Stimulated activated CD8-positive, alpha-beta memory T cell treated with anti-CD3 and anti-CD28 coated beads, Interleukin-4, amount 100 ng/mL, for 24 hours (primary cell): ENCODE results near the gene RGS17.
"Not testable (repeated sequence)": the region's sequence is repeated elsewhere in the genome, so short reads cannot be mapped to it uniquely, and the experiment has no call there.

ENCODE experiments used
- DNase-seq: peaks from one replicate; pipeline ENCODE4 v3.0.0-alpha.2; 2020; ENCODE audit warnings: low read depth

The RGS17 gene, protein sequence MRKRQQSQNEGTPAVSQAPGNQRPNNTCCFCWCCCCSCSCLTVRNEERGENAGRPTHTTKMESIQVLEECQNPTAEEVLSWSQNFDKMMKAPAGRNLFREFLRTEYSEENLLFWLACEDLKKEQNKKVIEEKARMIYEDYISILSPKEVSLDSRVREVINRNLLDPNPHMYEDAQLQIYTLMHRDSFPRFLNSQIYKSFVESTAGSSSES

DNA sequence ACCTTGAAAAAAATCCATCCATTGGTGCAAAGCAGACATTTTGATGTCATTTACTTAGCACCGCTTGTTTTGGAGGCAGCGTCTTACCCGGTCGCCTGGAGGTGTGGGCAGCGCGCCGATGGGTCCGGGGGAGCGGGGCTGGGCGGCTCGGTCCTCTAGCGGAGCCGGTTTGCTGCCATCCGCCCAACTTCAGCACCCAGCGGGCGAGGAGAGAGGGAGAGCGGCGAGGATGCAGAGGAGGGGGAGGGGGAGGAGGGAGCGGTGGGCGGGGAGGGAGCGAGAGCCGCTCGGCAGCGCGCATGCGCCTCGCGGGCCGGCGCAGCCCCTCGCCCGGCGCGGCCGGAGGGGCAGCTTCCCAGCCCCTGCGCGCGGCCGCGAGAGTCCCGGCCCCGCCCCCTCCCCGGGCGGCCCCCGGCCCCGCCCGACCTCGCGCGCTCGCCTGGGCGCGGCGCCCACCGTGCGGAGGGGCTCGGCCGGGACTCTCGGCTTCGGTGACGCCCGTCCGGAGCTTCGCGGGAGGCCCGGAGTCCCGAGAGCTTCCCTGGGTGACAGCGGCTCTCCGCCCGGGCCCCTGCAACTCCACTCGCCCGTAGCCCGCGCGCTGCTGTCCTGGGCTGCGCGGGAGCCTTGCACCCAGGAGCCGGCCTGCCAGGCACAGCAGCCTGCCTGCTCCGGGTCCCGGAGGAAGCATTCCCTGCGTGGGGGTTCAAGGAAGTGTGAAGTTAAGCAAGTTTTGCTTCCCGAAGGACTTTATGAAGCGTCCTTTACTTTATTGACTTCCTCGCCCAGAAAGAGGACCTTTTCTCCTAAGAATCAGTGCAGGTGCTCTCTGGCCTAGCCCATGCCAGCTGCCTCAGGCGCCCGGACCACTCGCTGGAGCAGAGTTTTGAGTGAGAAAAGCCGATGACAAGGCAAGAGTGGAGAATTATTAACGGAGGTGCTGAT is at the start of gene RGS17:
RGS17 (minus strand) TSS at position 246 of the 945 bp plus-strand sequence. CDS start 87,264 bp downstream, outside the sequence.
- no peak for DNase-seq

DNA sequence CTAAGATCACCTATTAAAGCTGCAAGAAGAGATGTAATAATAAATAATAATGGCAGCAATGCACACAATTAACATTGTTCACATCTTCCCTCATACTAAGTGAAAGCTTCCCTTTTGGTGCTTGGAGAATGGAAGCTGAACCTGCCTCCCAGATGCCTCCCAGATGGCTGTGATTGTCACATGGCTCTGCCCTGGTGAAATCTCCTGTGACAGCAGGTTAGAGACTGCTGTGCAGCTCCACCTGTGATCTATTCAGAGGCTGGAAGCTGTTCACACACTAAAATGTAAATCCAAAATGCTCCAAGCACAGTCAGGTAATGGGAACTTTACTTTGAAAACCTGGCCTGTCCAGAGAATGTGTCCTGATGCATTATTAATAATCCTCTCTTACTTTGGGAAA is 41.7 kb upstream of the RGS17 start:
- no peak for DNase-seq

DNA sequence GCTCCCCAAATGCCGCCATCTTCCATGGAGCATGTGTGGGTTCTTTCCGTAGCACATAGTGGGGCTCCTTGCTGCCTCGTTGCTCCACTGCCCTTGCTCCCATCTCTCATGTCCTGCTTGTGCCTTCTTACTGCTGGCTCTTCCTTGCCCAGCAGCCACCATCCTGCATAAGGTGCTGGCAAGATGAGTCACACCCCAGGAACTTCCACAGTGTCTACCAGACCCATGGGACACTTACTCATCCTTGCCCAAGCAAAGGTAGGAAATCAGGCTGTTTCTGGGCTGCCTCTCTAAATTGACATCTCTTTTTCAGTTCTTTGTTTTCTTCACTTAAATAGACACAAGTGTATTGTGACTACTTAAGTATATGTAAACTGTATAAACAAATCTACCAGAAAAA is 39.4 kb upstream of the RGS17 start:
- DNase-seq, result no peak

DNA sequence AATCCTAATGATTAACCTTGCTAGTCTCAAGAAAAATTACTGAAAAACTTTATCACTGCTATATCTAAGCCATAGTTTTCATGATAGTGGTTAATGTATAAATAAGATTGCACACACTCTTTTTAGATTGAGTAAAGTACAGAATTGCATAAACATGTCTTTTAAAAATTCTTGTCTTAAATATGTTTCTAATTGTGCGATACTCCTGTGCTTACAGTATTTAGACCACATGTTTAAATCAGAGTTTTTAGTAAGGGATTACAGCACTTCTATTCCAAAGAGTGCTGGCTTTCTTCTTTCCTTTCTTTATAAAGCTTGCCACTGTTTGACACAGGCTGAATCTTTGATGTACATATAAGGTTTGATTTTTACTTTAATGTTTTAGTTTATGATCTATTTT is 36.8 kb upstream of the RGS17 start:
- no peak for DNase-seq

DNA sequence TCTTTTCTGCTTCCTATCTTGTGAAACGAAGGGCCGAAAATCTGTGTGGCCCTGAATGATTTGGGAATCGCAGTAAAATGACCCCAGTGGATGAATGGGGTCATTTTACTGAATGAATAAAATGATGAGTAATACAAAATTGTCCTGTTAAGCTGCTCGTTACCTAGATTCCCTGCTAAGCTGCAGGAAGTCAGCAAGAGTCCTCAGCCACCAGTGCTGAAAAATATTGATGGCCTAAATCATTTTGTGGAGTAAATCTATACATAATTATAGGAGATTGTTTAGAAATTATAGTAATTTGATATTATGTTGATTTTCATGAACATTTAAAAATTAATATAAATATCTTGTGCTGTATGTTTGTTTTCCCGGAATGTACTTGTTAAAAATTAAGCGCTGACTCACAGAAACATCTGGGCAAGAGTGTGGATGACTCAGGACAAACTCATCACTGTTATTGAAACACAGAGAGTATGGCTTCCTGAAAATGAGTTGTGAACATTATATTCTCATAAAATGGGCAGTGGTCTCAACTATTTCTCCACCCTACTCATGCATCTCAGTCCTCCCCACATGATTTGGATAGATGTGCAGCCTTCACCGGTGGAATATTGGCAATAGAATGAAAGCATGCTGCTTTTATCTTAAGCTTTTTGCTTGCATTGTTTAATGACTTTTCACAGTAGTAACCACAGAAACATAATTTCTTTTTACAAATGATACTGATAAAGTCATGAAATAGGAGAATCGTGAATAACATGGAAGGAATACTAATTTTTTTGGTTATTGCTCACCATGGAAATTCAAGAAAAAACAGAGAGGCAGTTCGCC is 36.2 kb upstream of the RGS17 start:
- DNase-seq, result no peak

DNA sequence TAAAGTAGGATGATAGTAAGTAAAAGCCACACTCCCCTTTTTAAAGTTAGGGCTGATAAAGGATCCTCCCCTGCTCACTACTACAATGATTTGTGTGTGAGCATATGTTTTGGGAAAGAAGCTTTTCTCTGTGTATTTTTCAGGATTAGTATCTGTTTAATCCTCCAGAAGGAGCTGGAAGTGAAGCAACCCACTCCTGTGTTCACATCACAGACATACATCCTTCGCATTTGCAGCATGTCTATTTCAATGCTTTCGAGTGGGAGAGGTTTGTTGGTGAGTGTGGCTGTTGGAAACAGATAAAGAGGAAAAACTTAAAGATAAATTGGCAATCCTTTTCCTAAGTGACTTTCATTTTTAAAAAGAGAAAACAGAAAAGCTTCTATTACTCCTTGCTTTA is 31.6 kb upstream of the RGS17 start:
- no peak for DNase-seq

DNA sequence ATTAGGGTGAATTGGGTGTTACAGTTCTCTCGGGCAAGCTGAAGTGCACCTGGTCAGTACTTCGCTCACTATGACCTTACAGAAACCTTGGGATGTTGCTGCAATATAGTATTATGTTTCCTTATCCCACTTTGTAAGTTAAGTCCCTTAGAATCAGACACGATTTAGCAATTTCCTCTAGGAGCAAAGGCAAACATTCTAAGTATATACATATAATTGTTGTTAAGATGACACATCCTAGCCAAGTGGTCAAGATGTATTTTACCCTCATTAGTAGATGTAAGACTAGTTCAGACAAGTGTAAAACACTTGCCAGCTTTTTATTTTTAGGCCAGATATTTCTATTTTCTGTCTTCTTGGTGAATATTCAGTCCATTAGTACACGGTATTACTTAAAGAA is 31.1 kb upstream of the RGS17 start:
- no peak for DNase-seq

DNA sequence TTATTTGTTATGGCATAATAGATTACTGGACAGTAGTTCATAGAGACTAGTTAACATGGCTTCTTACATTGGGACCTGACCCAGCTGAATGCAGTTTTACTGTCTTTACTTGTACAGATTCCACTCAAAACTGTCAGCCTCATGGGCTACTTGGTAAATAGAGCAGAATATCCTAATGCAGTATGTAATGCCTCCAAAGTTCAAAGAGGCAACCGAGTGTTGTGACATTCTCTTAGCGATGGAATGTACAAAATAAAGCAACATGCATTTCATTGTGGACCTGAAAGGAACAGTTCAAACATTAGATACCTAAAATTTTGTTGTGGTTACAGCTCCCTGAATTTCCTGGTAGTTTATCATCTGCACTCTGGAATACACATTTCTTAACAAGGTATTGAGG is 29.1 kb upstream of the RGS17 start:
- DNase-seq, result no peak

DNA sequence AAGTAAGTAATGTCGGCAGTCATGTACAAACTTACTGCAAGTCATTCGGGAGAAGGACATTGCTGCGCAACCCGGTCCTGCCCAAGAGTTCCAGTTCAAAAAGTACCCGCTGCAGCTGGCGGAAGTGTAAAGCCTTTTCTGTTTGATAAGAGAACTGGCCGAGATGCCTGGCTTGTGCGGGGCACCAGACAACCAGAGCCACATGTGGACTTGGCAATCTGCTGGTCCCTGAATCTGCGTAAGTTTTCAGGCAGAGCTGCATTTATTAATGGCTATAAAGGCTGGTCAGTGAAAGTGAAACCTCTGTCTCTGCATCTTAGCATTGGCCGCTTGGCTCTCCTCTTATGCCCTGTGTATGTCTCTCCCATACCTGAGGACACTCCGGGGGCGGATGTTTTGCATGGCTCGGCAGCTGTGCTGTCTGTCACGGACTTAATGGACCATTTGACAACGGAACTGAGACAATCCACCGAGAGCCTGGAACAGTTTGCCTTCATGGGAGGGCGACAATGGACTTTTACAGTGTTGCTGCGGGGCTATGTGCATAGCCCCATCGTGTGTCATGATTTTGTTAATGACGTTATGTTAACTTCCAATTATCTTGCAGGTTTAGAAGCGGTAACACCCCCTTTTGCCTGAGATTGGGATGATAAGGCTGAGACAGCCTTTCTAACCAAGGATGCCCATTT is 19.8 kb upstream of the RGS17 start:
- DNase-seq, result no peak

DNA sequence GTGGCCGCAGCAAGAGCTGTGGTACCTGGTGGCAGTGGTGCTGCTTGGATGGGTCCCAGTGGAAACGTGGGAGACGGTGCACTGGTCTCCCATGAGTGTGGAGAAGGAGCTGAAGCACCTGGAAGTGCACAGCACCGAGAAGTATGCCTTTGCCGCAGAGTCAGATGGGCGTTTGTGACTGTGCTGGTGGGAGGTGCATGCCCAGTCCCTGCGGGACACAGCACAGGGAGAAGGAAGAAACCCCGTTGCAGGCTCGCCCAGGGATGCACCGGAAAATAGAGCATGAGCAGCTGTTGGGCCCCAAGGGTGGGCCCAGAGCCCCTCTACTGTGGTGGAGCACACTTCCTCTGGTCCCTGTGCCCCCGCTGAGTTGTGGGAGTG is 19.3 kb upstream of the RGS17 start:
- DNase-seq, result no peak

DNA sequence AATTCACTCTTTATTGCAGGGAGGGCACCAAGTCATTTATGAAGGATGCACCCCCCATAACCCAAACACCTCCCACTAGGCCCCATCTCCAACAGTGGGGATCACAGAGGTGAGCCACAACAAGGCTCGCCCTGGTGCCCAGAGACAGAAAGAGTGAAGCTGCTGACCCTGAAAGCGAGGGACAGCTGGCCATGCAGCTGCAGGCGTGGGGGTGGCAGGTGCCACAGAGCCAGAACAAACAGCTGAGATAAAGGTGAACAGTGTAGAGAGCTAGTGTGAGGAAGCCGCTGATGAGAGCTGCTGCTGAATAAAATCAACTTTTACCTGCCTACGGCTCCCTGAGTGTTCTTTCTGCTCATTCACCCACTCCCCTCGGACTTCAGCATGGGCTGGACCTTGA is 18.8 kb upstream of the RGS17 start:
- no peak for DNase-seq

DNA sequence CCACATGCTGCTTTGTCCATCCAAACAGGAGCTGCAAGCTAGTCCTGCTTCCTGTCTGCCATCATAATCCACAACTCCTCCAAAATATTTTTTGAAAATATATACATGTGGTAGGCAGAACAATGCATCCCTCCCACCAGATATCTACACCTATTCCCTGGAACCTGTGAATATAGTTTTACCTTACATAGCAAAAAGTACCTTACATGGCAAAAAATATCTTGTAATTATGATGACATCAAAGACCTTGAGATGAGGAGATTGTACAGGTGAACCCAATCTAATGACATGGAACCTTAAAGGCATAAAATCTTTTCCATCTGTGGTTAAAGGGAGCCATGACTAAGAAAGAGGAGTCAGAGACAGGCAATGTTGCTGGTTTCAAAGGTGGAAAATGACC is 15.3 kb upstream of the RGS17 start:
- no peak for DNase-seq

DNA sequence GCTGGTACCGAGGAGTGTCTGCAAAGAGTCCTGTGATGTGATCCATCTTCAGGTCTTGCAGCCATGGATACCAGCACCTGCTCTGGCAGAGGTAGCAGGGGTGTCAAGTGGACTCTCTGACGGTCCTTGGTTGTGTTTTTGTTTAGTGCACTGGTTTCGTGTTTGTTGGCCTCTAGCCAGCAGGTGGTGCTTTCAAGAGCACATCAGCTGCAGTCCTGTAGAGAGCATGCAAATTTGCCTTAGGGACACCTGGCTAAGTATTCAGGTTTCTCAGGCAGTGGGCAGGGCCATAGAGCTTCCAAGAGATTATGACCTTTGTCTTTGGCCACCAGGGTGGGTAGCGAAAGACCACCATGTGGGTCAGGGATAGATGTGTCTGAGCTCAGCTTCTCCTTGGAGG is 14.5 kb upstream of the RGS17 start:
- DNase-seq, result no peak

DNA sequence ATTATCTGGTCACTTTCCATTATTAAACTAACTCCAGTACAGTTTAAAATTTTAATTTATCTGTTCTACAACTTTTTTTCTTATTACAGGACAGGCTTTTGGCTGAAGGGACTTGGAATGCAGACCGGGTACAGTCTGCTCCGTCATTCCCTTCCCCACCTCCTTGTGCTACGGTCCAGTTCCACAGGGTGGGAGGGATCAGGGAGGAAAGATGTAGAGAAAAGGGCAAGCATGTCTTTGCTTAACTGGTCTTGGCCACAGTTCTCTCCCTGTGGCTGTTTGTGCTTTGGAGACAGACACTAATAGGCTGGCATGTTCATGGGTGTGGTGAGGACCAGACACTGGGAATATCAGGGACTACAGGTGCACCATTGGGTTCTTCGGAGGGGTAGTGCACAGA is 12.1 kb upstream of the RGS17 start:
- DNase-seq, result no peak

DNA sequence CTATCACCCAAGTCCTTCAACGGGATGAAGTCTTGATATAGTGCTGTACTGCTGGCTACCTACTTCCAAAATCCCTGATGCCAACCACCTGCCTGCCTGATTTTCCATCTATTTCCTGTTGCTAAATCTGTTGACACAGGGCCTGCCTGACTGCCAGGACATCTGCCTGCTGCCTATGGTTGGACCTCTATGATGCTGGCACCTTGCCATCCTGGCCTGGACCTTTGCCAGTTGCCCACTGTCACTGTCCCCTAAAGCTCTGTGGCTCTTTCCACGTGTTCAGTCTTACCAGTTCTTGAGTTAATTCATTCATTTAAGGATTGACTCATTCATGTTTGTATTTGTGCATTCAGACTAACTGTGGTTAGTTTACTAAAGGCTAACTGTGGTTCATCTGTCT is 9.2 kb upstream of the RGS17 start:
- DNase-seq, result no peak

DNA sequence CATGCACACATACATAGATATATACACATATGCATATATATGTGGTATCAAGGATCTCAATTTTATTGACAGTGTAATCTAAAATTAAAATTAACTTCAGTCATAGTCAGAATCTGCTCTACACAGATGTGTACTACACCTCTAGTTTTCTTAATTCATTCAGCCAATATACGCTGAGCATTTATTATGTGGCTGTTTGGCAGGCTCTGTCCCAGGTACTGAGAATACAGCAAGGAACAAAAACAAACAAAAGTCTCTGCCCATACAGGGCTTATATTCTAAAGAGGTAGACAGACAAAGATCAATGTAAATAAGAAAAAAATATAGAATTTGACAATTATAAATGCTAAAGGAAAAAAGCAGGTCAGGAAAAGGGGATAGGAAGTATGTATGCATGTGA is 7.8 kb upstream of the RGS17 start:
- DNase-seq, result no peak

DNA sequence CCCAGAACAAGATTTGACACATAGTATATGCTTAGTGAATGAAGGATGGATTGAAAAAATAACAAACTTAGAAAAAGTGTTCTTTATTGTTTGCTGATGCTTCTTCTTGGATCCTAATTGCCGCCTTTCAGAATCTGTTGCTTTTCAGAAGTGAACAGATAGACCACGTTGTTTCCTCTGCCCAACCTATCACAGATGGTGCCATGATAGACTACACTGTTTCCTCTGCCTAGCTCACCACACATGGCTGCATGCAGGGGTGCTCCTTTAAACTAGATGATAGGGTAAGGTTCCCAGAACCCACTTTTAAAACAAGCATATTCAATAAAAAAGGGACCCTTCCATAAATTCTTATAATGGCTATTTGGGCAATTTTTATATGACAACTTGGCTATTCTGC is 4.6 kb upstream of the RGS17 start:
- DNase-seq, result no peak

DNA sequence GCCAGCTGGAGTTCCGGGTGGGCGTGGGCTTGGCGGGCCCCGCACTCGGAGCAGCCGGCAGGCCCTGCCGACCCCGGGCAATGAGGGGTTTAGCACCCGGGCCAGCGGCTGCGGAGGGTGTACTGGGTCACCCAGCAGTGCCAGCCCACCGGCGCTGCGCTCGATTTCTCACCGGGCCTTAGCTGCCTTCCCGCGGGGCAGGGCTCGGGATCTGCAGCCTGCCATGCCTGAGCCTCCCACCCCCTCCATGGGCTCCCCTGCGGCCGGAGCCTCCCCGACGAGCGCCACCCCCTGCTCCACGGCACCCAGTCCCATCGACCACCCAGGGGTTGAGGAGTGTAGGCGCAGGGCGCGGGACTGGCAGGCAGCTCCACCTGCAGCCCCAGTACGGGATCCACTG is 2.6 kb upstream of the RGS17 start:
- not testable (repeated sequence) for DNase-seq

DNA sequence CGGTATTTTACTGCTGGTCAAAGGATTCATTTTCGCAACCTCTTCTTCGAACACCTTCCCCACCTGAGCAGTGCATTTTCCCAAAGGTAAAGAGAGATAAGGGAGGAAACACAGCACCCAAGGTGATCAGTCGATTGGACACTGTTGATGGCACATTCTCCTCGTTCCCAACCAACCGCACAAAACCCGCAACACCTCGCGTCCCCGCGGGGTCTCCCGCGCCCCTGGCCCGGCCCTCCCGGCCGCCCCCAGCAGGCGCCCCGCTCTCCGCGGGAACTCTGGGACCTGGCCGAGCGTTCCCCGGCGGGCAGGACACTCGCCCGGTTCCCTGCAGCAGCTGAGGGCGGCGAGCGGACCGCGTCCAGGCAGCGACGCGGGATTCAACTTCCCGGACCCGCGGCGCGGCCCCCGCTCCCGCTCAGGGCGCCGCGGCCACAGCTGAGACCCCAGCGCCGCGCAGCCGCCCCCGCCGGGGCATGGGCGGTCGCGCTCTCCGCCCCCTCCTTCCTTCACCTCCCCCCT is 506 bp downstream of the RGS17 start:
- no peak for DNase-seq

DNA sequence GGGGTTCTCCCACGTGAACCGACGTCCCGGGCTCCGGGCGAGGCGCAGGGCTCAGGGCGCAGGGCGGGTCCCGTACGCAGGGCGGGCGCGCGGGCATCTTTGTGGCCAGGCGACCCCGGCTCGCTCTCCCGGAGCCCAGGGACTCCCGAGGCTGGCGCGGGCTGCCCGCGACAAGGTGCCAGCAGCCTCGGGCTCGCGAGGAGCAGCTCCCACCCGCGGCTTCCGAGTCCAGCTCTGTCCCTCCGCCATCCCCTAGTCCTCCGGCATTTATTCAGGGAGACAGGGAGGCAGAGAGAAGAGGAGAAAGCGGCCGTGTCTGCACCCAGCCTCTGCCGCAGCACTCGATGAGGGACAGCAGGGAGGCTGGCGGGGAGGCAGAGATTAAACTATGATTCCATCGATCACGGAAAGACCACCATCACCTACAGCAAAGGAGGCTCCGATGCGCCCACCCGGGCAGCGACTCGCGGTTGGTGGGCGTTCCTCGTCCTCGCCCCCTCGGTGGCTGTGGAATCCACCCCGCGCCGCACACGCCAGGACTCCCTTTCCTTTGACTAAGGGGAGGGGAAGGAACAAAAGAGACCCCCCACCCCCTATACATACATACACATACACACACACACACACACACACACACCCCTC is 1.1 kb downstream of the RGS17 start:
- DNase-seq, result no peak

DNA sequence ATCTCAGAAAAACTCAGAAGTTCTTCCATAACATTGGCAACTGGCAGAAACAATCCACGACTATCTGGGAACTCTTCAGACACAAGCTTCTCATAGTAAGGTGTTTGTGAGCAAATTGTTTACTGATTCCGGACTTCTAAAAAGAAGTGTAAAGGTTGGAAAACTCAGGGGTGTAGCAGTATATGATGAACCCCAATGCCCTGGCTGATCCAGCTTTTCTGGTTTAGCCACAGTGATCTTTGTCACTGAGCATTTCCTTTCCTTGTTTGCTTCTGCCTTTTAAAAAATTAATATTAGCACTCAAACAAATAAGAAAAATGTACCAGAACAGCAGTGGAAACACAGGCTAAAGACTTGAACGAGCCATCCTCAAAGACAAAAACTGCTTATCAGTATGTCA is 4.9 kb downstream of the RGS17 start:
- no peak for DNase-seq
